GM21423 (cell line): ENCODE results near the gene NEU2.

ENCODE experiments used
- ATAC-seq: cut with Tn5 transposase; IDR thresholded peaks from one replicate; pipeline ENCODE4 v1.9.1; 2021; ENCODE audit warnings: mild to moderate bottlenecking, moderate library complexity; ENCODE audit not compliant: unreplicated experiment

NEU2 gene

DNA sequence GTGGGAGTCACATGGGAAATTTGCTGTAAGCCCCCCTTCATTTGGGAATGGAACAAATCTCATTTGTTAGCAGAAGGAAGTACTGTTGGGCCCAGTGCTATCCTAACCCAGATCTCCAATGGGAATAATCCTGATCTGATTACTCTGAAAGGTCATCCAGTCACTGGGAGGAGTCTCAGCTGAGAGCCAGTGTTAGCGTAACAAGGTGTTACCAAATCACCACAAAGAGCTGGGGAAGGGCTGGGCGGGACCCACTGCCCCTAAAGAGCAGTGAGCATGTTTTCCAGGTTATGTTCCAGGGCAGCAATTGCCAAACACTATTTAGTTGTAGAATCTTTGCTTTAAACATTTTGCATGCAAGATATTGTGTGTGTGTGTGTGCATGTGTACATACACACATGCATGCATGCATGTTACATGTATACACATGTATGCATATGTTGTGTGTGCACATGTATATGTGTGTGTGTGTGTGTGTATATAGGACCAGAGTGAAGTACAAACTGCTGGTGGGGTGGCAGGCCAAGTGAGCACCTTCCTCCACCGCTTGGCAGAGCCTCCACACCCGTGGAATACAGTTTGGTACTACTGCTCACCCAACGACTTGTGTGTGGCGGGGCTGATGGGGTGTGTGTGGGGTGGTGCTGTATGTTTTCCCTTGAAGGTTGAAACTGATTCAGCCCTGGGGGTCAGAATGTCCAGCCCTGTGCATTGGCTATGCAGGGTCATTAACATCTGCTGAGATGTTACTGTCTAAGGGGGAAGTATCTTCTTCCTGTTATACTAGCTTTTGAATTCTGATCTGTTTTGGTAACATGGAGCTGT is 42.9 kb downstream of the NEU2 start:
- ATAC-seq: no peak

GRCh38 chr2:233075966-233076339 is 43.5 kb downstream of the NEU2 start:
- peak; percentile 54 for ATAC-seq

- ATAC-seq: no peak
These were observed 44.3 kb downstream of the NEU2 start for GRCh38 chr2:233076749-233077148.

GRCh38 chr2:233079473-233079877 is 47.0 kb downstream of the NEU2 start:
- peak; percentile 37 for ATAC-seq

GRCh38 chr2:233079953-233080835 is 47.7 kb downstream of the NEU2 start:
- ATAC-seq: no peak

GRCh38 chr2:233080836-233081229 is 48.4 kb downstream of the NEU2 start:
- ATAC-seq: no peak

- peak; percentile 28 for ATAC-seq
These were observed 48.8 kb downstream of the NEU2 start for GRCh38 chr2:233081232-233081730.

DNA sequence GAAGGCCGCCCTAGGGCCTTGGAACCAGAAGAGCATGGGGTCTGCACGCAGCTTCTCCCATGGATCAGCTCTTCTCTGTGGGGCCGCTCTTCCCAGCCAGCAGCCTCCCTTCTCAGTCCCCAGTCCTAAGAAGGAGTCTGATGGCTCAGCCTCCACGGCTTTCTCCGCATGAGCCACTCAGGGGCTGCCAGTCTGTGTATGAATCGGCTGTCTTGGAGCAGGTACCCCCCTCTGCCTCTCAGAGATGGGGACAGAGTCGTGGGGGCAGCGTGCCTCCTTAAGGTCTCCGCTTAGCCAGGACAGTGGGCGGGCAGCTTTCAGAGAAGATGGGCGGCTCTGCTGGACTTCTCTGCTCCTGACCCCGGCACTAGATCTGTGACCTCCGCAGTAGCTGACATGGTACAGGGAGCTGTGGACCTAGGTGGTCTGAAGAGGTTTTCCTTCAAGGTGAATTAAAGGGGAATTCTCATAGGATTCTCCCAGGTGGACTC is 49.3 kb downstream of the NEU2 start:
- no peak for ATAC-seq

- peak; percentile 36 for ATAC-seq
These were observed 49.9 kb downstream of the NEU2 start for GRCh38 chr2:233082222-233082930.

- ATAC-seq: no peak
These were observed 50.7 kb downstream of the NEU2 start for GRCh38 chr2:233082931-233083755.

DNA sequence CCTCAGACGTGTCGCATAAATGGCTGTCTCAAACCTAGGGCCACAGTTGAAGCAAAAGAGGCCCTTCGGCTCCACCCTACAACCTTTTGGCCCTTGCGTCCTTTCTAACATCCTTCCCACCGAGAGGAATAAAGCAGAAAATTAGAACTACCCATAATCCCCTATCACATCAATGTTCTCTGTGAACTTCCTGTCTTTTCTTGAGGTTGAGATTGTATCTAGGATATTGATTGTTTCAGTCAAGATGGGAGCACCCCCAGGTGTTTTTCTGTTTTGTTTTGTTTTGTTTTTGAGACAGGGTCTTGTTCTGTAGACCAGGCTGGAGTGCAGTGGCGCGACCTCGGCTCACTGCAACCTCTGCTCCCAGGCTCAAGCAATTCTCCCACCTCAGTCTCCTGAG is 51.3 kb downstream of the NEU2 start:
- ATAC-seq: no peak

DNA sequence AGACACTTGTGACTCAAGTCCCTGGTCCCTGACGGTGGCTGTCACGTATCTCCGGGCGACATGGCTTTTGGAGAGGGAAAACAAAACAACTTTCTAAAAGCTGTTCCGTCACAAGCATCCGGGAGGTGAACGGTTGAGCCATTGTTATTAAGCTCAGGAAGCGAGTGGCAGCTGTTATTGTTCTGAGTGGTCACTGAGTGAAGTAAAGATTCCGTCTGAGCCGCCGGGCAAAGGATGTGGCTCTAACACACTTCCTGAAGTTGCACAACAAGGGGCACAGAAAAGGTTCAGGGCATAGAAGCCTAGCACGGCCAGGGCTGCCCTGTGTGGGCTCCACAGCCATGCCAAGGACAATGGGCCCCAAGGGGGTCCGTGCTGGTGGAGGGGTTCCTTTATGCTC is 52.0 kb downstream of the NEU2 start:
- ATAC-seq: peak; percentile 24
